HFFc6 (cell line): ENCODE data around the gene NTMT1. TPM values are rescaled to one million over a fixed set of nuclear protein-coding genes. Genes with fewer than 3 reads are reported as not detected.

Experiments
- DNase-seq: peaks from one replicate; pipeline ENCODE4 v3.0.0-alpha.2; 2018
- H3K27ac Mint-ChIP-seq: 2 replicates; pipeline ENCODE4 v1.8.0; 2020; ENCODE audit warnings: mild to moderate bottlenecking, mixed read lengths
- H3K27me3 Mint-ChIP-seq: 2 replicates; pipeline ENCODE4 v1.8.0; 2021; ENCODE audit warnings: mild to moderate bottlenecking, moderate library complexity, mixed read lengths; ENCODE audit not compliant: insufficient read depth
- H3K36me3 Mint-ChIP-seq: 2 replicates; pipeline ENCODE4 v1.8.0; 2021; ENCODE audit warnings: low read depth, mixed read lengths
- H3K4me1 Mint-ChIP-seq: 2 replicates; pipeline ENCODE4 v1.8.0; 2020; ENCODE audit warnings: low read depth, mixed read lengths
- H3K4me3 Mint-ChIP-seq: 2 replicates; pipeline ENCODE4 v1.8.0; 2020; ENCODE audit warnings: mild to moderate bottlenecking, moderate library complexity, mixed read lengths
- H3K9me3 Mint-ChIP-seq: 2 replicates; pipeline ENCODE4 v1.8.0; 2020; ENCODE audit warnings: mild to moderate bottlenecking, mixed read lengths
- total RNA-seq, 6 experiments: library from RNA; stranded (reverse); fragmentation: NEBNext Ultra II Directional; extraction: Animal tissue kit (Norgen Biotek cat#: 25700); gene quantifications; 2 replicates in 1 of 6; 3 replicates in 5 of 6; pipeline ENCODE4 v1.2.3, GENCODE V29; 2021
- TF ChIP-seq, protein P1 (sequence below): fragments of 200-600 bp; sonication (generic); IDR thresholded peaks from 2 replicates; pipeline ENCODE4 v1.5.0; 2021; ENCODE audit warnings: antibody characterized with exemption, mild to moderate bottlenecking

Gene NTMT1
- total RNA-seq, 6 experiments from 2014 or later: 81.6 to 90.0 (median 87.7) TPM

DNA sequence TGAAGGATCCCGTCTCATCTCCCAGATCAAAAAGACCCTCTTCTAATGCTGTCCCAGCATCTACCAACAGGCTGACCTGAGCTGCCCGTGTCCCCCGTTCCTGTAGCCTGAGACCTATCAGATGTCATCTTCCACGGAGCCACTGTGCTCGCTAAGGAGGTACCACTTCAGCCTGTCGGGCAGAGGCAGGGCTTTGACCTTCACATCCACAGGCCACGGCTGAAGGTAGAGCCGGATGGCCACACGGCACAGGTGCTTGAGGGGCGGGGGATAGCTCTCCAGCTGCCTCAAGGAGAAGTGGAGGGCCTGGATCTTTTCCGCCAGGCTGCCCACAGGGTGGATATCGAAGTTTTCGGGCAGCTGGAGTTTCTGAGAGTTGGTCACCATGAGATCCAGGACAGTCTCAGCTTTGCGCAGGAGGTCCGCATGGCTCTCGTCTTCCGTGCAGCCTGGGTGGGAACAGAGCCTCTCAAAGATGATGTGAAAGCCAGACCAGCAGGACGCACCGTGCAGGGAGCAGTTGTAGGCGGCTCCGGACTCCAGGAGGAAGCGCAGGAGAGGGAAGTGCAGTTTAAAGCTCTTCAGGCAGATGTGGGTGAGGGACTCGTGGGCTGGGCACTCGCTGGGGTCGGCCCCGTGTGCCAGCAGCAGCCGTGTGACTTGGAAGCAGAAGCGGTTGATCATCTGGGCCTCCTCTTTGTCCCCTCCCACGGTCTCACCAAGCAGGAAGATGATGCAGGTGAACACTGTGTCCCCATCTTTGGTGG, 11.9 kb downstream of the NTMT1 start:
- Mint-ChIP-seq H3K27ac (peak overlapping the region; percentile 19; the same call in 1 of the 2 replicates), H3K4me3 (no peak overlapping the region; the same call in 1 of the 2 replicates), H3K27me3 (peaks cover 6% of the 10 kb centered on the region), H3K36me3 (peaks cover 25% of the 10 kb centered on the region), H3K4me1 (peaks cover 23% of the 10 kb centered on the region), H3K9me3 (no peaks in the 10 kb centered on the region)
- no peak for DNase-seq
- TF ChIP-seq, protein P1, sequence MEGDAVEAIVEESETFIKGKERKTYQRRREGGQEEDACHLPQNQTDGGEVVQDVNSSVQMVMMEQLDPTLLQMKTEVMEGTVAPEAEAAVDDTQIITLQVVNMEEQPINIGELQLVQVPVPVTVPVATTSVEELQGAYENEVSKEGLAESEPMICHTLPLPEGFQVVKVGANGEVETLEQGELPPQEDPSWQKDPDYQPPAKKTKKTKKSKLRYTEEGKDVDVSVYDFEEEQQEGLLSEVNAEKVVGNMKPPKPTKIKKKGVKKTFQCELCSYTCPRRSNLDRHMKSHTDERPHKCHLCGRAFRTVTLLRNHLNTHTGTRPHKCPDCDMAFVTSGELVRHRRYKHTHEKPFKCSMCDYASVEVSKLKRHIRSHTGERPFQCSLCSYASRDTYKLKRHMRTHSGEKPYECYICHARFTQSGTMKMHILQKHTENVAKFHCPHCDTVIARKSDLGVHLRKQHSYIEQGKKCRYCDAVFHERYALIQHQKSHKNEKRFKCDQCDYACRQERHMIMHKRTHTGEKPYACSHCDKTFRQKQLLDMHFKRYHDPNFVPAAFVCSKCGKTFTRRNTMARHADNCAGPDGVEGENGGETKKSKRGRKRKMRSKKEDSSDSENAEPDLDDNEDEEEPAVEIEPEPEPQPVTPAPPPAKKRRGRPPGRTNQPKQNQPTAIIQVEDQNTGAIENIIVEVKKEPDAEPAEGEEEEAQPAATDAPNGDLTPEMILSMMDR: no peak

DNA sequence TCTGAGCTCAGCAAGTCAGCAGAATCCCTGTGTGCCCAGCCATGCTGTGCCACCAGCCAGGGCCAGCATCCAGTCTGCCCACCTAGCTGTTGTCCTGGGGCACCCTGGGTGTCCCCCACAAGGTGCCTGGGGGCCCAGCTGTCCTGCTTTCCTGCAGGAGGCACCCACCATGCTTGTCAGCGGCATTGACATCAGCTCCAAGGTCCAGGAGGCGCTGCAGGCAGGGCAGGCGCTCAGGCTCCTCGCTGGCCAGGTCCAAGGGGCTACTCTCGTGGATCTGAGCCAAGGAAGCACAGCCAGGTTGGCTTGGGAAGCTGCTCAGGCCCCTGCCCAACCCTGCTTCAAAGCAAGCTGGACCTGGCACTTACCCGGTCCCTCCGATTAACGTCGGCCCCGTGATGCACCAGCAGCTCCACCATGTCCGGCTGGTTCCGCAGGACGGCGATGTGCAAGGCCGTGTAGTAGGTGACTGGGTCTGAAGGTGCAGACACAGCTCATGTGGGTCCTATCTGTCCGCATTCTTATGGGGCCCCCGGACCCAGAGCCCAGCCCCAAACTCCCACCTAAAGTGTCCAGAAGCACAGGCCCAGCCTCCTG, 13.2 kb downstream of the NTMT1 start:
- DNase-seq: no peak
- Mint-ChIP-seq H3K4me3 (no peak overlapping the region), H3K4me1 (peaks cover 21% of the 10 kb centered on the region), H3K27me3 (peaks cover 6% of the 10 kb centered on the region), H3K9me3 (no peaks in the 10 kb centered on the region), H3K27ac (no peak overlapping the region), H3K36me3 (peaks cover 16% of the 10 kb centered on the region)
- TF ChIP-seq, protein P1: no peak

DNA sequence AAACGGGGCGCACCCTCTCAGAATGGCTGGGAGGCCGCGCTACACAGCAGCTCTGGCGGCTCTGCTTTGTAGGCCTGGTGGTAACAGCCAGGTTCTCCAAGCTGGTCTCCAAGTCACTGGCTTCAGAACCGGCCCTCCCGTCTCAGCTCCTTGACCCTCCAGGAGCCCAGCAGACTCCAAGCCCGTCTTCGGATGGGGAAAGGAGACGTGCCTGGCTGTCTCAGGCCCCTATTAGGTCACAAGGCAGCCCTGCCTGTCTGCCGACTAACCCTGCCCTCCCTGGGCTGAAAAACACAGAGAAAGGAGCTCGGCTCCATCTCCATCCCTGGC, 13.8 kb downstream of the NTMT1 start:
- Mint-ChIP-seq H3K4me1 (peaks cover 21% of the 10 kb centered on the region), H3K27ac (peak overlapping the region; percentile 73), H3K36me3 (peaks cover 16% of the 10 kb centered on the region), H3K9me3 (no peaks in the 10 kb centered on the region), H3K27me3 (peaks cover 6% of the 10 kb centered on the region), H3K4me3 (peak overlapping the region; percentile 93)
- no peak for DNase-seq
- TF ChIP-seq, protein P1: no peak

DNA sequence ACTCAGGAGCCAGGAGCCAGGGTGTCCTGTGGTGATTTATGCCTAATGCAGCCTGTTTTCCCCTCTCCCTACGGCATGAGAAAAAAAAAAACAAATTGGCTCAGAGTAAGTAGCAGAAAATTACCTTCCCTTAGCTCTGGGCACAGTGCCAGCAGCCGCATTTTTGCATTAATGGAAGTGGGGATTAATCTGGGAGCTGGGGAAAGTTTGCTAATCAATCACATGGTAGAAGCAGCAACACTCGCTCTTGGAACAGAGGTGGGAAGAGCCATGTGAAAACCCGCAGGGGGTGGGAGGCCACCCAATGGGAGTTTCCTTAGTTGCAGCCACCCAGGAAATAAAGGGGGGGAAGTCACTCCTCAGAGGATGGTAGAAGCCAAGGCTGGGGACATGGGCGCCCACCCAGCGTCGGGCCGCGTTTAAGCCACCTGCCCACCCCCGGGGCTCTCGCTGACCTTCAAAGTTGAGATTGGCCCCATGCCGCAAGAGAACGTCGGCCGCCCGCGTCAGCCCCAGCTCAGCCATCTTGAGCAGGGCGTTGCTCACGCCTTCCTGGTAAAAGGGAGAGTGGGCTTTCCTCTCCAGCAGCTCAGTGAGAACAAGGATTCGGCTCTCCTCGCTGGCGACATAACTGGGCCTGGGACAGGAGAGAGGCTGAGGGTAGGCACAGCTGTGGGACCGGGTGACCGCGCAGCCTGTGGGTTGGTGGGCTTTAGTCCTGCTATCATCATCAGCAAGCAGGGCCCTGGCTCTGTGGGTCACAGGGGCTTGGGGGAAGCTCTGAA, 14.3 kb downstream of the NTMT1 start:
- peak overlapping the region; percentile 93 for H3K4me3 Mint-ChIP-seq
- H3K27ac Mint-ChIP-seq: peak overlapping the region; percentile 75
- H3K9me3 Mint-ChIP-seq: no peaks in the 10 kb centered on the region
- DNase-seq: no peak
- peaks cover 16% of the 10 kb centered on the region for H3K36me3 Mint-ChIP-seq
- TF ChIP-seq, protein P1: no peak; the same call in 1 of the 2 replicates
- H3K4me1 Mint-ChIP-seq: peaks cover 21% of the 10 kb centered on the region
- peaks cover 6% of the 10 kb centered on the region for H3K27me3 Mint-ChIP-seq

DNA sequence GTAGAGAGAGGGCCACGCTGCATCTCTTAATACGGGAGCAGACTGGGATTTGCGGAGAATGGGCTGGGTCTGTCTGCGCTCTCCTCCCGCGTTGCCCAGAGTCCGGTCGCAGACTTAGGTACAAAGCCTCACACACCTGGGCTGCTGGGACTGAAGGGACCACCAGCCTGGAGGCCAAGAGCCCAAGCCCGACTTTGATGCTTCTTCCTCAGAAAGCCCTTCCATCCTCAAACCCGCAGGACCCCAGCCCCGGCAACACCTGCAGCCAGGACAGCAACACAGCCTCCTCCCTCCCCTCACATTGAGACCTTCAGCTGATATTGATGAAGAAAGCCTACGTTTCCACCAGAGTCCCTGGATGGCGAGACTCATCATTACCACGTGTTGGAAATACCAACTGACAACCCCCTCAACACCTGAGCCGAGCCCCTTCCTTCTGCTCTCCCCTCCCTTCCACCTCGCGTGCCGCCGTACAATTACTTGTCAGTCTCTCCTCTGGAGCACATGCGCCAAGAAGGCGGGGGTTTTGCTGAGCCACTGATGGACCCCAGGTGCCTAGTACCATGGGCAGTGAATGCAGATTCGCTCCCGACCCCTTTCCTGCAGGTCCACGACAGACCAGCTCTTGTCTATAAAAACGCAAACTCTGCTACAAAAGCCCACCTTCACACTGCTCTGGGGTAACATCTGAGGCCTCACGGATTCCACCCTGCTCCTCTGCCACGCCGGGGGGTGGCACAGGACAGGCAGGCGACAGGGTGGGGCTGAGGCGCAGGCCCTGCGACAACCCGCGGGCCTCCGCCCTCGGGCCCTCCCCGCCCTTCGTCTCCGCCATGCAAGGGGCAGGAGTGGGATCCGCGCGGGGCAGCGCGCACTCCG, 15.1 kb downstream of the NTMT1 start:
- H3K27me3 Mint-ChIP-seq: peaks cover 6% of the 10 kb centered on the region
- TF ChIP-seq, protein P1: no peak
- peak overlapping the region; percentile 75 for H3K27ac Mint-ChIP-seq
- DNase-seq: no peak
- H3K4me3 Mint-ChIP-seq: peak overlapping the region; percentile 93
- H3K9me3 Mint-ChIP-seq: no peaks in the 10 kb centered on the region
- H3K36me3 Mint-ChIP-seq: peaks cover 16% of the 10 kb centered on the region
- H3K4me1 Mint-ChIP-seq: peaks cover 21% of the 10 kb centered on the region
